ENCODE data around the gene TBRG4.

TBRG4 gene

GRCh38 chr7:45073031-45073785 is 38.3 kb downstream of the TBRG4 start:
- no peak for DNase-seq

GRCh38 chr7:45072131-45073030 is 39.1 kb downstream of the TBRG4 start:
- no peak for DNase-seq

GRCh38 chr7:45071528-45071927 is 40.0 kb downstream of the TBRG4 start:
- DNase-seq = no peak

- DNase-seq = no peak
Measured at GRCh38 chr7:45070254-45070642, 41.2 kb downstream of the TBRG4 start.

- no peak for DNase-seq
Measured at GRCh38 chr7:45069444-45070253, 41.8 kb downstream of the TBRG4 start.

- no peak for DNase-seq
Measured at GRCh38 chr7:45068236-45069023, 43.1 kb downstream of the TBRG4 start.

- no peak for DNase-seq
Measured at GRCh38 chr7:45067582-45067981, 43.9 kb downstream of the TBRG4 start.

- DNase-seq = no peak
Measured at GRCh38 chr7:45066409-45066808, 45.1 kb downstream of the TBRG4 start.

- DNase-seq = no peak
Measured at GRCh38 chr7:45065031-45065995, 46.2 kb downstream of the TBRG4 start.

GRCh38 chr7:45064047-45064725 is 47.3 kb downstream of the TBRG4 start:
- DNase-seq = no peak

- DNase-seq = no peak
Measured at GRCh38 chr7:45061806-45062425, 49.6 kb downstream of the TBRG4 start.

GRCh38 chr7:45061352-45061751 is 50.1 kb downstream of the TBRG4 start:
- DNase-seq = no peak

- no peak for DNase-seq
Measured at GRCh38 chr7:45060295-45060694, 51.2 kb downstream of the TBRG4 start.

GRCh38 chr7:45057878-45058277 is 53.6 kb downstream of the TBRG4 start:
- no peak for DNase-seq

- DNase-seq = no peak
Measured at GRCh38 chr7:45055594-45056219, 55.8 kb downstream of the TBRG4 start.

GRCh38 chr7:45055016-45055415 is 56.5 kb downstream of the TBRG4 start:
- DNase-seq = no peak

GRCh38 chr7:45054442-45054841 is 57.1 kb downstream of the TBRG4 start:
- DNase-seq = no peak

GRCh38 chr7:45053941-45054340 is 57.6 kb downstream of the TBRG4 start:
- DNase-seq = no peak

- no peak for DNase-seq
Measured at GRCh38 chr7:45053401-45053800, 58.1 kb downstream of the TBRG4 start.

- DNase-seq = no peak
Measured at GRCh38 chr7:45052011-45052410, 59.5 kb downstream of the TBRG4 start.

Data from activated CD4-positive, alpha-beta T cell treated with anti-CD3 and anti-CD28 coated beads, Interleukin-2, amount 50 U/mL, for 4 hours (primary cell).